Memory B cell (primary cell): ENCODE measurements around the gene TMEM141.
"Not testable (repeated sequence)": the region's sequence is repeated elsewhere in the genome, so short reads cannot be mapped to it uniquely, and the experiment has no call there.

Experiments used
- ATAC-seq: fragments of 150-1000 bp; cut with Tn5 transposase; 2 replicates; pipeline ENCODE4 v1.10.0; 2021; ENCODE audit warnings: low read depth, mild to moderate bottlenecking, moderate library complexity
- DNase-seq, 2 donors: peaks; one replicate each; pipeline ENCODE4 v3.0.0; 2022; ENCODE audit warnings: low spot score in 2 of 2
- H3K27ac Mint-ChIP-seq: one replicate; pipeline ENCODE4 v1.8.0; 2022; ENCODE audit warnings: mild to moderate bottlenecking, moderate library complexity, mixed read lengths
- H3K27me3 Mint-ChIP-seq: one replicate; pipeline ENCODE4 v1.8.0; 2022; ENCODE audit warnings: mixed read lengths
- H3K36me3 Mint-ChIP-seq: one replicate; pipeline ENCODE4 v1.8.0; 2022; ENCODE audit warnings: mild to moderate bottlenecking, mixed read lengths
- H3K4me1 Mint-ChIP-seq: one replicate; pipeline ENCODE4 v1.8.0; 2022; ENCODE audit warnings: mixed read lengths
- H3K4me3 Mint-ChIP-seq: one replicate; pipeline ENCODE4 v1.8.0; 2022; ENCODE audit warnings: mild to moderate bottlenecking, moderate library complexity, mixed read lengths
- H3K9me3 Mint-ChIP-seq: one replicate; pipeline ENCODE4 v1.8.0; 2022; ENCODE audit warnings: mixed read lengths

TMEM141 gene

GRCh38 chr9:136831002-136831719 lies 40.0 kb downstream of the TMEM141 start:
- H3K9me3 Mint-ChIP-seq, result no peaks in the 10 kb centered on the region
- H3K27ac Mint-ChIP-seq, result no peak overlapping the region
- no peak overlapping the region for H3K4me3 Mint-ChIP-seq
- H3K27me3 Mint-ChIP-seq, result no peaks in the 10 kb centered on the region
- peaks cover 3% of the 10 kb centered on the region for H3K36me3 Mint-ChIP-seq
- DNase-seq (no peak), ATAC-seq (no peak)
- no peaks in the 10 kb centered on the region for H3K4me1 Mint-ChIP-seq

GRCh38 chr9:136831720-136832104 lies 40.6 kb downstream of the TMEM141 start:
- Mint-ChIP-seq H3K9me3 (no peaks in the 10 kb centered on the region), H3K4me3 (no peak overlapping the region), H3K36me3 (peaks cover 3% of the 10 kb centered on the region), H3K4me1 (no peaks in the 10 kb centered on the region), H3K27me3 (no peaks in the 10 kb centered on the region), H3K27ac (no peak overlapping the region)
- no peak for DNase-seq
- ATAC-seq, result no peak

GRCh38 chr9:136832581-136832980 lies 41.4 kb downstream of the TMEM141 start:
- H3K27me3 Mint-ChIP-seq, result no peaks in the 10 kb centered on the region
- H3K4me3 Mint-ChIP-seq, result no peak overlapping the region
- H3K4me1 Mint-ChIP-seq, result no peaks in the 10 kb centered on the region
- ATAC-seq, result no peak
- no peak for DNase-seq
- no peaks in the 10 kb centered on the region for H3K9me3 Mint-ChIP-seq
- H3K36me3 Mint-ChIP-seq, result peaks cover 3% of the 10 kb centered on the region
- no peak overlapping the region for H3K27ac Mint-ChIP-seq

- H3K9me3 Mint-ChIP-seq, H3K27ac Mint-ChIP-seq, H3K4me1 Mint-ChIP-seq, H3K4me3 Mint-ChIP-seq, ATAC-seq, DNase-seq, H3K36me3 Mint-ChIP-seq, H3K27me3 Mint-ChIP-seq: not testable (repeated sequence)
Observed at GRCh38 chr9:136833381-136834048, 42.4 kb downstream of the TMEM141 start.

- no peak for DNase-seq
- Mint-ChIP-seq H3K9me3 (no peaks in the 10 kb centered on the region), H3K27ac (no peak overlapping the region), H3K27me3 (no peaks in the 10 kb centered on the region), H3K36me3 (peaks cover 7% of the 10 kb centered on the region), H3K4me3 (no peak overlapping the region), H3K4me1 (no peaks in the 10 kb centered on the region)
- no peak for ATAC-seq
Observed at GRCh38 chr9:136835162-136835931, 44.2 kb downstream of the TMEM141 start.

GRCh38 chr9:136835932-136836904 lies 45.1 kb downstream of the TMEM141 start:
- peaks cover 5% of the 10 kb centered on the region for H3K36me3 Mint-ChIP-seq
- no peak overlapping the region for H3K27ac Mint-ChIP-seq
- no peak for ATAC-seq
- DNase-seq, result no peak
- H3K4me3 Mint-ChIP-seq, result no peak overlapping the region
- H3K27me3 Mint-ChIP-seq, result no peaks in the 10 kb centered on the region
- no peaks in the 10 kb centered on the region for H3K4me1 Mint-ChIP-seq
- H3K9me3 Mint-ChIP-seq, result no peaks in the 10 kb centered on the region

GRCh38 chr9:136837146-136837855 lies 46.2 kb downstream of the TMEM141 start:
- no peaks in the 10 kb centered on the region for H3K9me3 Mint-ChIP-seq
- no peaks in the 10 kb centered on the region for H3K27me3 Mint-ChIP-seq
- DNase-seq, result no peak

GRCh38 chr9:136837856-136838277 lies 46.7 kb downstream of the TMEM141 start:
- not testable (repeated sequence) for H3K27ac Mint-ChIP-seq, H3K4me1 Mint-ChIP-seq, H3K27me3 Mint-ChIP-seq, DNase-seq, H3K9me3 Mint-ChIP-seq, H3K4me3 Mint-ChIP-seq, H3K36me3 Mint-ChIP-seq, ATAC-seq

More at GRCh38 chr9:136837146-136837855, 46.2 kb downstream of the TMEM141 start:
- H3K4me3 Mint-ChIP-seq, result no peak overlapping the region
- H3K4me1 Mint-ChIP-seq, result no peaks in the 10 kb centered on the region
- H3K27ac Mint-ChIP-seq, result no peak overlapping the region
- H3K36me3 Mint-ChIP-seq, result peaks cover 3% of the 10 kb centered on the region
- ATAC-seq, result no peak

GRCh38 chr9:136838314-136839228 lies 47.4 kb downstream of the TMEM141 start:
- no peak for DNase-seq

GRCh38 chr9:136839229-136840139 lies 48.3 kb downstream of the TMEM141 start:
- DNase-seq (no peak), ATAC-seq (no peak)
- Mint-ChIP-seq H3K4me3 (no peak overlapping the region), H3K4me1 (no peaks in the 10 kb centered on the region), H3K27ac (no peak overlapping the region), H3K27me3 (no peaks in the 10 kb centered on the region), H3K9me3 (no peaks in the 10 kb centered on the region), H3K36me3 (peaks cover 3% of the 10 kb centered on the region)

More at GRCh38 chr9:136838314-136839228, 47.4 kb downstream of the TMEM141 start:
- Mint-ChIP-seq H3K36me3 (peaks cover 3% of the 10 kb centered on the region), H3K9me3 (no peaks in the 10 kb centered on the region), H3K27me3 (no peaks in the 10 kb centered on the region), H3K27ac (no peak overlapping the region), H3K4me1 (no peaks in the 10 kb centered on the region), H3K4me3 (no peak overlapping the region)
- no peak for ATAC-seq

GRCh38 chr9:136840140-136840876 lies 49.2 kb downstream of the TMEM141 start:
- Mint-ChIP-seq H3K9me3 (no peaks in the 10 kb centered on the region), H3K4me1 (no peaks in the 10 kb centered on the region), H3K27ac (no peak overlapping the region), H3K27me3 (no peaks in the 10 kb centered on the region), H3K4me3 (no peak overlapping the region), H3K36me3 (peaks cover 3% of the 10 kb centered on the region)
- ATAC-seq, result no peak
- no peak for DNase-seq
